ENCODE measurements around the gene SPOCK2.
A peak's percentile ranks its signal among the peaks of the same experiment; 100 is the strongest.

The SPOCK2 gene

GRCh38 chr10:72107325-72108003, 19.1 kb upstream of the SPOCK2 start:
- no peak for DNase-seq

- DNase-seq: no peak
Measured at GRCh38 chr10:72106896-72107295, 18.5 kb upstream of the SPOCK2 start.

DNA sequence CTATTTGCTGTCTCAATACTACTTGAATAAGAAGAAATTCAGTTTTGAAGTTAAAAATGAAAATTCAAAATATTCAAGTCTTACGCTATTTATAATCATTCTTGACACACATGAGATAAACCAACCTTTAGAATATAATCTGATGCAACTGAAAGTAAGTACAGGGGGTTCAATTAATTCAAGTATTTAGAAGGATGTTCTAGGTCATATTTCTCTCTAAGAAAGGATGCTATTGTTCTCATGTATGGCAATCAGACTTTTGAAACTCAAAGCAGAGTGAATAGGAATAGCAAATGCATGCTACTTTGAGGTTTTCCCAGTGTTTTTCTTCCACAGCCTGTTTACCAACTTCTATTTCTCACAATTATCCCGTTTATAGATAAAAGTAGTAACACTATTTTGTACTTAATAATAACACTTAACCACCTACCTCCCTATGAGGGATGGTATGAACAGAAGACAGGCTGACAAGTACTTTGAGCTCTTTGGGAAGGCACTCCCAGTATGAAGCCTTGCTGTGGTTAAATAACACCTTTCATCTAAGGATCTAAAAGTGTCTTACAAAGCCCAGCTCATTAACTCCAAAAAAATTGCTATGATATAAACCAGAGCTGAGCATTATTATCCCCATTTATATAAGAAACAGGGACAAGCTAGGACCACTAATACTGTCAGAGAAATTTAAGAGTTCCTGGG, 18.0 kb upstream of the SPOCK2 start:
- no peak for DNase-seq

GRCh38 chr10:72105710-72106109, 17.4 kb upstream of the SPOCK2 start:
- no peak for DNase-seq

DNA sequence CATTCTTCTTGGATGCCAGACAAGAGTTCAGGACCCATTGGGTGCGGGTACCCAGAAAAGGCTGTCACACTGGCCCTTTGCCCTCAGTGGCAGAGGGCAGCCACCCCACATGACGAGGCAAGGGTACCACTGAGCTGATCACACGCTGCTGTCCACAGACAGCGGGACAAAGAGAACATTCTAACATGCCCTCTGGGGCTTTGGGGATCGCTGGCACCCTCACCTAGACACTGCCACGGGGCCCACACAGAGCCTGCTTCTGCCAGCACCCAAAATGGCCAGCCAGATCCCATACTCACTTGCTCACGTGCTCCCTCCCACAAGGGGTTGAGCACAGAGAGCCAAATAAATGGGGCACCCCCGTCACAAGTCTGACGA, 16.7 kb upstream of the SPOCK2 start:
- DNase-seq: no peak

- no peak for DNase-seq
Measured at GRCh38 chr10:72104472-72105097, 16.2 kb upstream of the SPOCK2 start.

DNA sequence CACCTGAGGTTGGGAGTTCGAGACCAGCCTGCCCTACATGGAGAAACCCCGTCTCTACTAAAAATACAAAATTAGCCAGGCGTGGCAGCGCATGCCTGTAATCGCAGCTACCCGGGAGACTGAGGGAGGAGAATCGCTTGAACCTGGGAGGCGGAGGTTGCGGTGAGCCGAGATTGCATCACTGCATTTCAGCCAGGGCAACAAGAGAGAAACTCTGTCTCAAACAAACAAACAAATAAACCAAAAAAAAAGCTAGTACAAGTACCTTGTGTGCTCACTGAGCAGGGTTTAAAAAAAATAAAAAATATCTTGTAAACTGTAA, 11.2 kb upstream of the SPOCK2 start:
- DNase-seq: no peak

DNA sequence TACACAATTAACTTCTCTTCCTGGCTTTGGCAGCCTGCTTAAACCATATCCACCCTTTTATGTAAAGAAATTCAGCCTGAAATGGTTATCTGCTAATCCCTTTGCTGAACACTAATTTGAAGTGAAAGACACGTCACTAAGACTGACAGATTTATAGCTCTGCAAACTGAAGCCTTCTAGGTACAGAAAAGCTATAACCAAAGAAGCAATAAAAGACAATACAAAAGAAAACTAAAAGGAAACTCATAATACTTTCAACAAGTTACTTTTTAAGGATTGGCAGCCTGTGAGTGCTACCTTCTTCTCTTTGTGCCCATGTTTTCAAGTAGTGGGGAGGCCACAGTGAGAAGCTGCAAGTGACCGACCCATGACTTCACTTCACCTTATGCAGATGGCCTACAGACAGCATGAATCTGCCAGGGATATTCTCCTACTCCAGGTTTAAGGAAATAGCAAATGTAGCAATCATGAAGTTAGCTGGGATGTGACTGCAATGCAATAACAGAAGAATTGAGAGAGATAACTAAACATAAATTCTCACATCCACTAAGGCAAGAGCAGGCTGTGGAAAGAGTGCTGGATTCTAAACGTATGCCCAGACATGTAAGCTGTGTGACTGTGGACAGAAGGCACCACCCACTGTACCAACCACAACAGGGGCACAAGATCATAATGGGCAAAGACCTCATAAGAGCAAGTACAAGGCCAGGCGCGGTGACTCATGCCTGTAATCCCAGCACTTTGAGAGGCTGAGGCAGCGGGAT, 10.7 kb upstream of the SPOCK2 start:
- DNase-seq: no peak

GRCh38 chr10:72098301-72098835, 10.0 kb upstream of the SPOCK2 start:
- DNase-seq: no peak

DNA sequence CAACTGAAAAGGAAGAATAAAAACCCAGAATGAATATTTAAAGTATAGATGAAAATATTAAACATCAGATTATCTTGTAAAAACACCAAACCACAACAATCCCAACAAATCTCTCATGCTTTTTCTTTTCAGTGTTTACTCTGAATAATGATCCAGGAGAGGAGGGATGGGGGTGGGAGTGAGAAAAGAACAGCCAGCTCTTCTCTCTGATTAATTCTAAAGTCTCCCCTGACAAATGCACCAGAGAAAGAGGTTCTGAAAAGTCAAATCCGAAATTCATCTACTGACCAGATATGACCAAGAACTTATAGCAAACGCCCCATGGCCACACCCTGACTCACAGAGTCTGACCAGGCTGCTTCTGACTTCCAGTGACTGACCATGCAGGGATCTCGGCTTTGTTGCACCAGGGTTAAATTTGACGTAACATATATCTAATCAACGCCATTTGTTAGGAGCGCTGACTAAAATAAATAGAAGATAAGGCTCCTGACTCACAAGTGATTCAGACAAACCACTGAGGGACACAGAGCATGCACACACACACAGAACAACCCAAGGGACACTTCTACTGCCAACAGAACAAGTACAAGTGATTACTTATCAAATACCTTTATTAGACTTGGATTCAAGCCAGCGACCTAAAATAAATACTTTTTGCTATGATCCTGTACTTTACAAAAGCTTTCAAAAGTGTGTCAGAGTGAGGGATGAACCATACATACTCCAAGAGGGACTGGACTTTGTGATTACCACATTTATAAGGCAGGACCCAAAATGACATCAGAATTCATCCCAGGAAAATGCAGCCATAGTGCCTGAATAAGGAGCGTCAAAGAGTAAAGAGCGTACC, 9.3 kb upstream of the SPOCK2 start:
- DNase-seq: peak; percentile 91

DNA sequence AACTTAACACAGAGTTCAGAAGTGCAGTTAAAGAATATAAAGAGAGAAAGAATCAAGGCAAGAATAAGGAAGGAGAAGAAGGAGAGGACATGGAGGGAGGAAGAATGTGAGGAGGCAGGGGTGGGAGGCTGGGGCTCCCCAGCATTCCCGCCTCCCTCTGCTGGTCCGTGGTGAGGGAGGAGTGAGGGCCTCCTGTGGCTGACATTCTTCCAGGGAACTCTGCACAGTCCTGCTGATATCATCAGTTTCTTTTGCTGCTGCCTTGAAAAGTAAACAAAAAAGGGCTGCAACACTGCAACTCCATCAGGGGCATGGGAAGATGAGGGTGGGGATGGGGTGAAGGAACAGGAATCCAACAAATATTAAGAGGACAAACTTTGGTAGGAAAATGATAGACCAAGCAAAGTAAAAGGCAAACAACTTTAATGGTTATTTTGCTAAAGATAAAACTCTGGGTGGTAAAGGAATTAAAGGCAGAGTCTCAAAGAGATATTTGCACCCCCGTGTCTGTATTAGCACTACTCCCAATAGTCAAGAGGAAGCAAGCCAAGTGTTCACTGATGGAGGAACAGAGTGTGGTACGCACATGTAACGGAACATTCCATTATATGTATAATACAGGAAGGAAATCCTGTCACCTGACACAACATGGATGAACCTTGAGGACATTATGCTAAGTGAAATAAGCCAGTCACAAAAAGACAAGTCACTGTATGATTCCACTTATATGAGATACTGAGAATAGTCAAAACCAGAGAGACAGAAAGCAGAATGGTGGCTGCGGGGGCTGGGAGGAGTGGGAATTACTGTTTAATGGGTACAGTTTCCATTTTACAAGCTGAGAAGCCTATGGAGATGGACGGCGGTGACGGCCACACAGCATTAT, 8.0 kb upstream of the SPOCK2 start:
- DNase-seq: no peak

GRCh38 chr10:72095195-72095594, 6.8 kb upstream of the SPOCK2 start:
- no peak for DNase-seq

- DNase-seq: no peak
Measured at GRCh38 chr10:72094574-72094973, 6.2 kb upstream of the SPOCK2 start.

DNA sequence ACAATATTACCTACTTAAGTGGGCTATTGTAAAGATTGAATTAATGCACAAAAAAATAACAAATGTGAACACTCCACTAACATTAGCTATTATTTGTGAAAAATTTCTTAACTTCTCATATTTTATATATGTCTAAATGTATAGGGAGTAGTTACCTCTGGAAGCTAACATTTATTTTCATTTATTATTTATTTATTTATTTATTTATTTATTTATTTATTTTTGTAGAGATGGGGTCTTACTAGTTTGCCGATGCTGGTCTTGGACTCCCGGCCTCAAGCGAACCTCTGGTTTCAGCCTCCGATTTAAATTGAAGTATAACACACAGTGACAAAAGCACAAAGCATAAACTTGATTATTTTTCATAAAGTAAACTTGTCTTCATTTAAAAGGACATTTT, 5.1 kb upstream of the SPOCK2 start:
- DNase-seq: no peak

- DNase-seq: no peak
Measured at GRCh38 chr10:72092987-72093386, 4.6 kb upstream of the SPOCK2 start.

- DNase-seq: no peak
Measured at GRCh38 chr10:72092171-72092924, 4.0 kb upstream of the SPOCK2 start.

GRCh38 chr10:72090326-72090725, 2.0 kb upstream of the SPOCK2 start:
- no peak for DNase-seq

DNA sequence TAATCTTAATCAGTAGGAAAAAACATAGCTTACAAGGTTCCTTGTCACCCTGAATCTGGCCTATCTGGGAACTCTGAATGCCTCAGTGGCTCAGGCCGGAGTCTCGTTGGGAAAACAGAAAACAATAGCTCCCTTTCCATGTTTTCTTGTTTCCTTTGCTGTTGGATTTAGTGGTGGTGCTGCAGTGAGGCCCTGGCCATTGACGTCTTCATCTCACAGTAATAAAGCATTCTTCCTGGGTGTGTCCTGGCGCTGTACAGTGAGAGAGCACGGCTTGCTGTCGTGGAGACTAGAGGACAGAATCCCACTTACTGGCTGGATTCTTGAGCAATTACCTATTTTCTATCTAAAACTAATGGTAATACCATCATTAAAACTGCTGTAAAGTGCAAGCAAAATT, 1.3 kb upstream of the SPOCK2 start:
- DNase-seq: no peak

DNA sequence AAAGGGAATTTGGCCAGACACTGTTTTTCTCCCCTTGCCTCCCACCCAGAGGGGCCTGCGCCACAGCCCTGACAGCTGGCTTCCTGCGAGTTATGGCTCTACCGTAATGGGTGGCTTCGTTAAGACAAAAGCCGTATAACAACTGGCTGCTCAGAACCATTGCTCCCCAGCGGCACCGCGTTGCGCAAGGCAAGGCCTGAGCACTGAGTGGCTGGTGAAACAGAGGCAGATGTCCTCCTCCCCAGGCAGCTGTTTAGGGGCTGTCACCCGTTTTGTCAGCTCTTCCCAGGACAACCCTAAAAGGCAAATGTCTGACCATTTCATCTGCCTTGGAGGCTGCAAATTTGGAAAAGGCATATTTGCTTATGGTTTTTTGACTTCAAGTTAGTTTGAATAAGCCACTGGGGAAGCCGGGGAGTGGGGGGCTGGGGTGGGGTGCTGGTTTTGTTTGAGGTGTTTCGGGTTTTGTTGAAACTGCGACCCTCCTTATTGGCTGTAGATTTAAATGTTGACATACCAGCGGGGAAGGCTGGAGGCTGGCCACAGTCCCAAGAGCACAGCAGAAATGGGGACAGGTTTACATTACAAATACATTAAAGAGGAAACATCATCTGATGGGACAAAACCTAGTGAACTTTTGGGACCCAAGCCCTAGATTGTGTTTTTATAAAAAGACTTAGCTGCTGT, 681 bp upstream of the SPOCK2 start:
- DNase-seq: no peak

DNA sequence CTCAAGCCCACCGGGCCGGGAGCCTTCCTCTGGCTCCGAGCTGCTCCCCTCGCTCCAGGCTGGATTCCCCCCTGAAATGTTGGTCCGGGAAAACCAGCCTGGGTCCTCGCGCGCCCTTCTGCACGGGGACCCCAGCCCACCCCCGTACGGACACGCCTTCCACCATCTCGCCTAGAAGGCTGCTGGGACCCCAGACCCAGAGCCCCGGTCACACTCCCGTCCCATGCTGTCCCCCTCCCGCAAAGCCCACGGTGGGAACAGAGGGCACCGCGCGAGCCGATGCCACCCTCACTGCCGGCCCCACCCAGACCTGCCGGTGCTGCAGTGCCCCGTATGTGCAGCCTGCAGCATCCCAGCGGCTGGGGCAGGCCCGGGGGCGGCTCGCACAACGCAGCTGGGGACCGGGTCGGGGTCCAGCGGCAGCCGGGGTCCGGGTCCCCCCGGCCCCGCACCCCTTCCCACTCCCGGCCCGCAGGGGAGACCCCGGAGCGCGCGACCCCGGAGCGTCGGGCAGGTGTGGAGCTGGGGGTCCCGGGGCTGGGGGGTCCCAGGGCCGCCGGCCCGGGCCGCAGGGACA, 871 bp downstream of the SPOCK2 start:
- no peak for DNase-seq
